Tibial nerve (tissue), 3 donors: ENCODE data around the gene TOR2A.

Experiments
- POLR2A ChIP-seq, 2 donors: fragments of 450-650 bp; IDR thresholded peaks; one replicate each; pipeline ENCODE4 v1.6.1; 2017; ENCODE audit warnings: antibody characterized with exemption in 2 of 2, mild to moderate bottlenecking in 2 of 2, moderate library complexity in 2 of 2
- TF ChIP-seq, protein P1 (sequence below), 5 experiments: fragments of 200-600 bp in 3 of 5; fragments of 450-650 bp in 2 of 5; sonication (generic) in 3 of 5; IDR thresholded peaks; one replicate each; pipeline ENCODE4 v1.5.1; 2016 to 2019; ENCODE audit warnings: antibody characterized with exemption in 5 of 5, mild to moderate bottlenecking in 3 of 5, moderate library complexity in 2 of 5

DNA sequence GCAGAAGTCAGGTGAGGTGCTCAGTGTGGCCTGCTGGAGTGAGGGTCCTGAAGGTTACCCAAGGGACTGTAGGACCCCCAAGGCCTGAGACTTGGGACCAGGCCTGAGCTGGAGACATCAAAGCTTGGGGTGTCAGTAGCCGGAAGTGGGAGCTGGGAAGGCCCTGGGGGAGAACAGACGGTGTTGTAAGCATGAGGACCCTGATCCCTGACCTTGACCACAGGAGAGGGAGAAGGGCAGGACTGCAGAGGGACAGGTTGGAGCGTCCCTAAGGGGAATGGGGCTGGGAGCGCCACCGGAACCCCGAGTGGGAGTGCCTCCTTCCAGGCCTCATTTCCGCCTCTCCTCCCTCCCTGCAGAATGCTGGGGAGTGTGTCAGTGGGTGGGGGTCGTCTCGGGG lies 18.7 kb downstream of the TOR2A start:
- no peak for TF ChIP-seq POLR2A (IDR thresholded peaks at IDR 0.05)
- TF ChIP-seq, protein P1, sequence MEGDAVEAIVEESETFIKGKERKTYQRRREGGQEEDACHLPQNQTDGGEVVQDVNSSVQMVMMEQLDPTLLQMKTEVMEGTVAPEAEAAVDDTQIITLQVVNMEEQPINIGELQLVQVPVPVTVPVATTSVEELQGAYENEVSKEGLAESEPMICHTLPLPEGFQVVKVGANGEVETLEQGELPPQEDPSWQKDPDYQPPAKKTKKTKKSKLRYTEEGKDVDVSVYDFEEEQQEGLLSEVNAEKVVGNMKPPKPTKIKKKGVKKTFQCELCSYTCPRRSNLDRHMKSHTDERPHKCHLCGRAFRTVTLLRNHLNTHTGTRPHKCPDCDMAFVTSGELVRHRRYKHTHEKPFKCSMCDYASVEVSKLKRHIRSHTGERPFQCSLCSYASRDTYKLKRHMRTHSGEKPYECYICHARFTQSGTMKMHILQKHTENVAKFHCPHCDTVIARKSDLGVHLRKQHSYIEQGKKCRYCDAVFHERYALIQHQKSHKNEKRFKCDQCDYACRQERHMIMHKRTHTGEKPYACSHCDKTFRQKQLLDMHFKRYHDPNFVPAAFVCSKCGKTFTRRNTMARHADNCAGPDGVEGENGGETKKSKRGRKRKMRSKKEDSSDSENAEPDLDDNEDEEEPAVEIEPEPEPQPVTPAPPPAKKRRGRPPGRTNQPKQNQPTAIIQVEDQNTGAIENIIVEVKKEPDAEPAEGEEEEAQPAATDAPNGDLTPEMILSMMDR (IDR thresholded peaks at IDR 0.05) = no peak
